ENCODE data around the gene BET1.

GRCh38 chr7:93980744-93981479, 23.2 kb downstream of the BET1 start:
- TF ChIP-seq EZH2 (IDR thresholded peaks at IDR 0.05; ENCODE audit: low read depth, low read length, severe bottlenecking) (no peak), CBX5 (IDR thresholded peaks at IDR 0.05; ENCODE audit: low read depth, low read length) (no peak), POLR2A (IDR thresholded peaks at IDR 0.05; ENCODE audit: control extremely low read depth in 1 of 2, low read depth in 2 of 2, low read length in 2 of 2) (no peak), TEAD4 (IDR thresholded peaks at IDR 0.05; ENCODE audit: low read depth, low read length) (no peak), CTCF (IDR thresholded peaks at IDR 0.05; ENCODE audit: control extremely low read depth in 1 of 3, insufficient read depth in 1 of 3, low read depth in 1 of 3, low read length in 3 of 3) (no peak), NANOG (IDR thresholded peaks at IDR 0.05; ENCODE audit: insufficient read depth, low read depth, low read length, poor library complexity, severe bottlenecking) (no peak), GABPA (IDR thresholded peaks at IDR 0.05; ENCODE audit: borderline replicate concordance, insufficient read depth, low read length) (no peak), CEBPB (IDR thresholded peaks at IDR 0.05; ENCODE audit: low read depth, low read length) (no peak)
